Pulmonary artery endothelial cell (primary cell): ENCODE results near the gene SMARCC2. TPM values are rescaled to one million over a fixed set of nuclear protein-coding genes. Genes with fewer than 3 reads are reported as not detected.

Experiments
- DNase-seq: peaks from one replicate; pipeline ENCODE4 v3.0.0-alpha.2; 2011; ENCODE audit warnings: low read depth, low spot score
- total RNA-seq: library from RNA; depleted of rRNA; stranded (reverse); fragments of >200 nt; gene quantifications from 2 replicates; pipeline ENCODE4 v1.2.3, GENCODE V29; 2014

SMARCC2 gene
- total RNA-seq, 1 donor from 2014 or later, result 53.2 TPM

- DNase-seq, result no peak
Observed at GRCh38 chr12:56212361-56212760, 23.1 kb upstream of the SMARCC2 start.

GRCh38 chr12:56208006-56208405 lies 18.7 kb upstream of the SMARCC2 start:
- no peak for DNase-seq

- no peak for DNase-seq
Observed at GRCh38 chr12:56206452-56207166, 17.3 kb upstream of the SMARCC2 start.

- DNase-seq, result no peak
Observed at GRCh38 chr12:56205445-56205844, 16.2 kb upstream of the SMARCC2 start.

- DNase-seq, result no peak
Observed at GRCh38 chr12:56204275-56204674, 15.0 kb upstream of the SMARCC2 start.

- DNase-seq, result no peak
Observed at GRCh38 chr12:56202838-56203237, 13.6 kb upstream of the SMARCC2 start.

GRCh38 chr12:56202366-56202765 lies 13.1 kb upstream of the SMARCC2 start:
- no peak for DNase-seq

GRCh38 chr12:56198836-56199235 lies 9.6 kb upstream of the SMARCC2 start:
- no peak for DNase-seq

GRCh38 chr12:56197921-56198635 lies 8.8 kb upstream of the SMARCC2 start:
- peak; percentile 87 for DNase-seq

GRCh38 chr12:56196818-56197550 lies 7.7 kb upstream of the SMARCC2 start:
- DNase-seq, result peak; percentile 93

- DNase-seq, result peak; percentile 66
Observed at GRCh38 chr12:56193025-56193578, 3.8 kb upstream of the SMARCC2 start.

- no peak for DNase-seq
Observed at GRCh38 chr12:56192582-56192981, 3.3 kb upstream of the SMARCC2 start.

- no peak for DNase-seq
Observed at GRCh38 chr12:56190695-56191155, 1.4 kb upstream of the SMARCC2 start.

GRCh38 chr12:56189918-56190694 lies 823 bp upstream of the SMARCC2 start:
- peak; percentile 43 for DNase-seq

- no peak for DNase-seq
Observed at GRCh38 chr12:56188778-56189098, 545 bp downstream of the SMARCC2 start.

GRCh38 chr12:56188131-56188777 lies 1.0 kb downstream of the SMARCC2 start:
- no peak for DNase-seq

GRCh38 chr12:56186957-56187356 lies 2.3 kb downstream of the SMARCC2 start:
- no peak for DNase-seq

- no peak for DNase-seq
Observed at GRCh38 chr12:56178347-56178746, 10.9 kb downstream of the SMARCC2 start.

- DNase-seq, result no peak
Observed at GRCh38 chr12:56172839-56173238, 16.4 kb downstream of the SMARCC2 start.

GRCh38 chr12:56169229-56169759 lies 20.0 kb downstream of the SMARCC2 start:
- no peak for DNase-seq
